HG02588 (cell line): ENCODE data around the gene MOGAT3.
A peak's percentile ranks its signal among the peaks of the same experiment; 100 is the strongest.

Source experiments
- ATAC-seq: cut with Tn5 transposase; IDR thresholded peaks from one replicate; pipeline ENCODE4 v1.9.1; 2021; ENCODE audit warnings: mild to moderate bottlenecking, moderate library complexity; ENCODE audit not compliant: unreplicated experiment

The MOGAT3 gene

DNA sequence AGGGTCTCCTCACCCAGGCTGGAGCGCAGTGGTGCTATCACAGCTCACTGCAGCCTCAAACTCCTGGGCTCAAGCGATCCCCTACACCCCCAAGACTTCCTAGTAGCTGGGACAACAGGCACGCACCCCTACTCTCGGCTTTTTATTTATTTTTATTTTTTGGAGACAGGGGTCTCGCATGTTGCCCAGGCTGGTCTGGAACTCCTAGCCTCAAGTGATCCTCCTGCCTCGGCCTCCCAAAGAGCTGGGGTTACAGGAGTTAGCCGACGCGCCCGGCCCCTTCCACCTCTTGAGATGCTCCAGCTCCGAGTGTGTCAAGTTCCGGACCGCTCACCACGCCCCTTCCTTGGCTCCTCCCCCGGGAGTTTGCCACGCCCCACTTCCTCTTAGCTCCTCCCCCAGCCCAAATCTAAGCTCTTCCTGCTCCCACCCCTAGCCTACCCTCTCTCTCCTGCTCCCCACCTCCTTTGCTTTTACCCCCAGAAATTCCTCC is 27.0 kb downstream of the MOGAT3 start:
- no peak for ATAC-seq

DNA sequence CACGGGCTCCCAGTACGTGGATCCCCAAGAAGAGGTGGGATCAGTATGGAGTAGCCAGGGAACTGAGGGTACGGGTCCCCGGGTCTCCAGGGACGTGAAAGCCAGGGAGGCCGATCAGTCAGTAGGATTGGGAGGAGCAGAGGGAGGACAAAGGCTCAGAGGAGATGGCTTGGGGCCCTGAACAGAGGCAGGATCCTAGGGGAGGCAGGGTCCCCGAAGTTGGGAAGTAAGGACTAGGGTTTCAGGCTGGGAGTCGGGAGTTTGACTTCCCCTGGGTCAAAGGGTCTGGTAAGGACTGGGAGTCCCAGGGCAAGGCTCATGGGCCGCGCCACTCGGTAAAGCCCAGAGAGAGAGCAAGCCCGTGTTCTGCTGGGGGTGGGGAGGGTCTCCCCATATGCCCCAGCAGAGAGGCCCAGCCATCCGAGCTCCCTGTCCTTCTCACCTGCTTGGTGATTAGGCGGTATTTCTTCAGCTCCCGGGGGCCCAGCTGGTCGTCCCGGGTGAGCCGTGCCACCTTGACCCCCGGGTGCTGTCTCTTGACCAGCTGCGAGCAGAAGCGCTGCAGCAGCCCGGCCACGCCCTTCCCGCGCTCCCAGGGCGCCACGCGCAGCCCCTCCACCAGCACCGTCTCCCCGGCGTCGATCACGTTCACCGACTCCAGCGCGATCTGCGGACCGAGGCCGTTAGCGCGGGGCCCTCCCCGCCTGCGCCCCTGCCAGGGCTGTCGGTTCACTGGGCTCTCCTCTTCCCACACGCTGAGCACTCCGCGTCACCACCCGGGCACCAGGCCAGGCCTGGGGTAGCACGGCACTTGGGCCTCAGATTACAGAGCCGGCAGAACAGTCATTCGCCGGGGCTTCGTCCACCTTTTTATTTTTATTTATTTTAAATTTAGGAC is 27.7 kb downstream of the MOGAT3 start:
- no peak for ATAC-seq

DNA sequence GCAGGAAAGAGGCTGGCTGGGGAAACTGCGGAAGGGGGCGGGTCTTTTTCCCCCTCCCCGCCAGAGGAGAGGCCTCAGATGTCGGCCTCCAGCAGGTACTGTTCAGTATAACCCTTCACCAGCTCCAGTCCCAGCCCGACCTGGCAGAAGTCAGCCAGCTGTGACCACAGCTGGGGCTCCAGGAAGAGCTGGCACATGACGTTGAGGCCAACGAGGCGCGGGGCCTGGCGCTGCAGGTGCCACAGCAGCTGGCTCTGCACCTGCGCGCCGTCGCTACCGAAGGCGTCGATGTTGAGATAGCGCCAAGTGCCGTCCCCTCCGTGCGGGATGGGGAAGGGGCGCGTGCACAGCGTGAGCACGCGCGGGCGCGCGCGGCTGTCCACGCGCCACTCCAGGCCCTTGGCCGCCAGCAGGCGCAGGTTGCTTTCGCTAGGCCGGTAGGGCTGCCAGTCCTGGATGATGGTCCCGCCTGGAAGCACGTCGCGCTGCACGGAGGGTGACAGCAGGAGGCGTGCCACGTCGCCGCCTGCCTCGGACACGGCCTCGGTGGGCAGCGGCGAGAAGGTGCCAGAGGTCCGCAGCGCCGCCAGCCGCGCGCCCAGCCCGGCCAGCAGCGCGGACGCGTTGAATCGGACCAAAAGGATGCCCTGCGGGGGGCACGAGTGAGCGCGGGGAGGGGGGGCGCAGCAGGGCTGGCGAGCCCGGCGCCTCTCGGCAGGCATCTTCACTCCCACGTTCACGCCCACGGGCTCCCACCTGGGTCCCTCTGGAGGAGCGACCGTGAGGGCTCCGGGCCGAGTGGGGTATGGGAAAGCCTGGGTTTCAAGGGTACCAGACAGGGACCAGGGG is 28.6 kb downstream of the MOGAT3 start:
- no peak for ATAC-seq

DNA sequence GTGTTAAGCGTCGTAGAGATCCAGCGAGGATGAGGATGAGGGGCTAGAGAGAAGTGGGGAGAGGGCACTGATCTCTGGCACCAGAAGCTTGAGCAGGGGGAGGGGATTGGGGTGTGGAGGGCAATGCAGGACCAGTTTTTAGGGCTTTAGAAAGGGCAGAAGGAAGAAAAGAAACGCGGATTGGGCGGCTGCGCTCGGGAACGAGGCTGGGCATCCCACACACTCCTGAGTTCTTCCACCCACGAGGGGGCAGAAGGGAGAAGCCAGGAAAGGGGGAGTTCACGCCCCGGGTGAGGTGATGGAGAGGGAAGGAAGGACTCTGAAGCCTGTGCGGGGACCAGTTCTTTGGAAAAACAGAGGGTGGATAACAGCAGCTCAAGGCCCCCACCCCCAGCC is 29.4 kb downstream of the MOGAT3 start:
- ATAC-seq, result no peak

DNA sequence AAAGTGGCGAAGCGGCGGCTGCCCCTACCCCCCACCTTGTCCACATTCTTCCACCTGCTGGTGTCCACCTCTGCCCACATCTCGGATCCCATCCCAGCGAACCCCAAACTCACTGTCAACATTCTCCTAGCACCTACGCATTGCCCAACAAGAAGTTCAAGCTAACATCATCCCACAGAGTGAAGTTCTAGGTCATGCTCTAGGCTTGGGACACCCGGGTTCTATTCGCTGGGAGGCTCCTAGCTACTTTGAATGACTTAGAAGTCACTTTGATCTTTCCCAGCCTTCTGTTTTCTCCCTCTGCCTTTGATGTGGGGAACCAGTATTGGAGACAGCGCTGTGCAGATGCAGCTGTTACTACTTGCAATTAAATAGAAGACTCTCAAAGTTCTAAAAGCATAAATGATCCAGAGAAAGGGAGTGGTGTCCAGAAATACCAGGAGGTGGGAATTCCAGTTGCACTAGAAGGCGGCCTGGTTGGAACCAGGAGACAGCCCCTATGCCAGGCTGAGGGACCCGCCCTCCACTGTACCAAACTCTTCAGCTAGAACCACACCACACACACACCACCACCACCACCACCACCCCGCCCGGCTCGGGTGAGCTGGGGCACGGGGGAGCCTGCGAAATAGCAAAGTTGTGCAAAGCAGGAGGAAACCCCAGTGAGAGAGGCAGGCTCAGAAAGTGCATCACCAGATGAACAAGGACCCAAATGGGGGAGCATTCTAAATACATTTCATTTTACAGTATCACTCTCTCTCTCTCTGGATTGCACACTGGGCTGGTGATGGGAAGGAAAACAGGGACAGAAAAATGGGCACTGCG is 30.0 kb downstream of the MOGAT3 start:
- ATAC-seq, result no peak

DNA sequence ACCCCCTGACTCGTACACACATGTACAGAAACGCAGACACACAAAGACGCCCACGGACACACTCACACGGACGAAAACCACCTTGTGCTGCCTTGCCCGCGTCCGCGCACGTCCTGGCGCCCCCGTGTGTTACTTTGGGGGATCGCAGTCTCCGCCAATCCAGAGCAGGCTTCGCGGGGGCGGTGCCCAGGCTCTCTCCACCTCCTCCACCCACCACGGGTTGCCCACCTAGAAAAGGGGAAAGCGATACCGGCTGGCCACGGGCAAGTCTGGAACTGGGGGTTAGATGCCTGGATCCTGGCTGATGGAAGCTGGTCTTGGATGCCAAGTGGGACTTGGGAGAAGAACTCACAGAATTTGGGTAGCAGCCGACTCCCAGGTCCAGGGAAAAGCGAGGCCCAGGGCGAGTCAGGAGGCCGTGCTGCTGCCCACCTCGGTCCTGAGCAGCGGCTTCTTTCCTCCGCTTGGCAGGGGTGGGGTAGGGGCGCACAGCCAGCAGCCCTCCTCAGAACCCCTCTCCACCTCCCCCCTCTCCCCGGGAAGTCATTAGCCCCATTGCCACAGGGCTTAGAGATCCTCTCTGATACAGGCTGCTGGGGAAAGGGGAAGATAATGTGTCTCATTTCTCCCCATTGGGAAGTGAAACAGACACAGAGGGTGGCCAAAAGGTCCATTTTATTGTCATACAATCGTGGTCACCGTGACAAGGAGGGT is 30.8 kb downstream of the MOGAT3 start:
- peak; percentile 35 for ATAC-seq

DNA sequence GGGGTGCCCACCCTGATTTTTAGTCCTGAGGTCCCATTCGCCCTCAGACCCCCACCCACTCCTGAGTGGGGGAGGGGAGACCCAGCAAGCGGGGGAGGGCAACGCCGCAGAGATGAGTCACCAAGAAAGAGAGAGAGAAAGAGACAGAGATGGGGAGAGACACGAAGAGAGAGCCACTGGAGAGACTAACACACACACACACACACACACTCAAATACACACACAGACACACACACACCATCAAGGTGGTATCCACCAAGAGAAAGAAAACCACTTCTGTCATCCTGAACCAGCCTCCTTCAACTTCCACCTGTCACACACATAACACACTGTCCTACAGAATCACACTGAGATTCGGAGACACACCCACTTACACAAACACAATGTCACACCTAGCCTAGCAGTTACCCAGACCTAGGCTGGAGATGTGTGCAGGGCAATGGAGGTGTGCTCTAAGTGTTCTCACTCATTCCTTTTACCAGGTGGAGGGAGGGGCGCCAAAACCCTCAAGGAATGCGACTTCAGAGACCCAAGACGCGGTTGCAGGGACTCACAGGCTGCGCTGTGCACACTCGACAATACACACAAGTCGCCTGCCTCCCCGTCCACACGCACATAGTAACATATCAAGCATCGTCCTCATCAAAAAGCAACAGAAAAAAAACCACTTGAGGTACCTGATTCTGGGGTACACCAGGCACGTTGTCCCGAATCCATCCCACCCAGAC is 31.6 kb downstream of the MOGAT3 start:
- ATAC-seq, result no peak

DNA sequence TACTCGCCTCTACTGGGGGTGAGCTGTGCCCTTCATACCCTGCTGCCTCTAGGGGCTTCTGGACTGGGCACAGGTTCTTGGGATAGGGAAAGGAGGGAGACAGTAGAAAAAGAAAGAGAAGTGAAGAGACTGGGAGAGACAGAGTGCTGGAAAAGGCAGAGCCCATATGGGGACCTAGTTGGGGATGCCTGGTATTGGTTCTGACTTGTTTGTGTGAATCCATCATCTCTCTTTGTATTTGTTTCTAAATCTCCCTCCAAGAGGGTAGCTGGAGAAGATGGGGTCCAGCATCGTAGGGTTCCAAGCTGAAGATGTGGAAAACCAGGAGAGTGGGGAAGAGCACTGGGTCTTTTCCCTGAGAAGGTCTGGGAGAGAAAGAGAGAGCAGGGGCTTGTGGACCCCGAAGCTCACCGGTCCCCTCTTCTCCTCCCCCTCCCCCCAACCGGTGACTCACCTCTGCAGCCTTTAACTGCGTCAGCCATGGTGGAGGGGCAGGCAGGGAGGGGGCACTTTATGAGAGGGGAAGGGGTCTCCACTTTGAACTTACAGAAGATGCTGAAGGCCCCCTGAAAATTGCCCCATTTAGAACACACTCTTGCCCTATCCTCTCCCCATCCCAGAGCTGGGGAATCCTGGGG is 32.3 kb downstream of the MOGAT3 start:
- ATAC-seq, result no peak

DNA sequence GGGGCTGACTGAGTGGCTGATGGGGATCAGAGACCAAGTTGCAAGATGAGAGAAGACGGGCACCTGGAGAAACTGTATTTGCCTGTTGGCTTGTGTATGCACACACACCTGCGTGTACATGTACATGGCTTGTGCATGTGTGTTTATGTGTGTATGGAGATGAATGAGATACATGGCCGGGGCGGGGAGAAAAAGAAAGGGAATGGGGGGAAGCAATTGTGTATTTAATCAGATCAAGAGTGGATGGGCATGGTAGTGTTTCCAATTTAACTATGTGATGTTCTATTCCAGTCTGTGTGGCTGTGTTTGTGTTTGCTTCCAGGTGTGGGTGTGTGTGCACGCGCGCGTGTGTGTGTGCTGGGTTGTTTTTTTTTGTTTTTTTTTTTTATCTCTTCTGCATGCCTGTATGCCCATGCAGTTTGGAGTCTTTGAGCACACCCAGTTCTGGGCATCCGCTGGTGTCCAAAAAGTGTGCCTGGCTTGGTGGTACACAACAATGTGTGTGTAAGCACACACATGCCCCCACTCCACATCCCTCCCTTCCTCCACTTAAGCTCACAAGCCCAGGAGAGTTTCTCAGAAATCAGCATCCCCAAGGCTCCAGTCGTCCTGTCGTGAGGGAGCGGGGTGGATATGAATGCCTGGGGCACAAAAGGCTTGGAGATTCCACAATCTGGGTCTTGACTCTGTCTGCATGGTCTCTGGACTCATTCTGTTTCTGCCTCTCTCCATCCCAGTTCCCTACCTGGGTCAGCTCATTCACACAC is 33.0 kb downstream of the MOGAT3 start:
- ATAC-seq, result no peak

DNA sequence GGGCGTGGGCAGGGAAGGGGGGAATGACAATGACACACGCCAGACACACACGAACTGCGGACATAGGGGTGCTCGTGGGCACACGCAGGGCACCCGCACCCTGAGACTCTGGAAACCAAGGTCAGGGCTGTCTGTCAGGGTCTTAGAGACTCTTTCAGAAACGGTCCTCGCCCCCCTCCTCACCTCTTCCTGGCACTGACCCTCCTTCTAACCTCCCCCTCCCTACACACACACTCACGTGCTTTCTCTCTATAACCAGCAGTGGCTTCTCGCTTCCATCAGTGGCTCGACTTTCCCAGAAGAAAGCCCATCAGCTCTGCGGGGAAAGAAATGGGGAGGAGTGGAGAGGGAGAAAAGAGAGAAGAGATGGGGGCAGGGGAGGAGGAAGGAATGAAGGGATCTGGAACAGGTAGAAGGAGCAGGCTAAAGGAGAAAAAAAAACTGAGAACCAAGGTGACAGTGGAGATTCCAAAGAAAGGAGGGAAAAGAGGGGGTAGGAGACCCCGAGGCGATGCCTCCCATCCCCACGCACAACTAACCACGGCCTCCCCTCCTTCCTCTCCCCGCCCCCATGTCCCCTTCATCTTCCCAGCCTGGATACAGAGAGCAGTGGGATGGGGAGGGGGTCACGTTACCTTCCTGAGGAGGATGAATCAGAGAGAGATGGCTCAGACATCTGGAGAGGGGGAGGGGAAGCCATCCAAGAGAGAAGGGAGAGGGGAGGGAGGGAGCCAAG is 33.8 kb downstream of the MOGAT3 start:
- ATAC-seq, result no peak

DNA sequence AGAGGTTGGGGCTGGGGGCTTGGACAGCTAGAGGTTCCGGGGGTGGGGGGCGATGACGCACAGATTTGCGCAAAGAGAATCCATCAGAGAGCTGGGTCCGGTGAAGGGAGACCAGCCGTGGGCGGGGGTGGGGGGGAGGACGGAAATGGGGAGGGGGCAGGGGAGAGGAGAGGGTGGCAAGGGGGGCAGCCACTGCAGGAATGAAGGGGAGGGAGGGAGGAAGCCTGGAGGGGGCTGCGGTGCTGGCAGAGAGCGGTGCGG is 34.3 kb downstream of the MOGAT3 start:
- no peak for ATAC-seq

DNA sequence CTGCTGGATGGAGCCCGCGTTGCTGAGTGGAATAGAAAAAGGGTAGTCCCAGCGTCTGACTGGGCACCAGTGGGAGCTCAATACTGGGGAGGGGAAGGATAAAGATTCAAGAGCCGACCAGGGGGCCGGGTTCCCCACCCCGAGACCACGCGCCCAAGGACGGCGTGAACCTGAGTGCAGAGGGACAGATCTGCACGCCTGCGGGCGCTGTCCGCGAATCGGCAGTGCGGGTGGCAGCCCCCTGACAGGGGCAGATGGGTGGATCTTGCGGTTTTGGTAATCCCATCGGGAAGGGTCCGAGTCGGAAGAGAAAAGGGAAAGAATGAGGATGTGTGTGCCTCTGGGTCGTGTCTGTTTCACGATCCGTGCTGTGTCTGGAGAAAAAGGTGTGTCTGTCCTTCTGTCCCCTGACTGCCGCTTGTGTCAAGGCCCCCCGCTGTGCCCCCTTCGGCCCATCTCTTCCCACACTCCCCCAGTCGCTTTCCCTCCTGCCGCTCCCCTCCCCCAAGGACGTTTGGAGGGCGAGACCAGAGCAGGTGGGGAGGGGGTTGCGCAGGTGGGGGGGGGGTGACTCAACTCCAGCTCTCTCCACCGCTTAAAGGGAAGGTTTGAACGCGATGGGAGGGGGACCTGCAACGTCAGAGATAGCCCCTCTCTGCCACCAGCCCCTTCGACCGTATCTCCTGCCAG is 34.7 kb downstream of the MOGAT3 start:
- ATAC-seq, result no peak

DNA sequence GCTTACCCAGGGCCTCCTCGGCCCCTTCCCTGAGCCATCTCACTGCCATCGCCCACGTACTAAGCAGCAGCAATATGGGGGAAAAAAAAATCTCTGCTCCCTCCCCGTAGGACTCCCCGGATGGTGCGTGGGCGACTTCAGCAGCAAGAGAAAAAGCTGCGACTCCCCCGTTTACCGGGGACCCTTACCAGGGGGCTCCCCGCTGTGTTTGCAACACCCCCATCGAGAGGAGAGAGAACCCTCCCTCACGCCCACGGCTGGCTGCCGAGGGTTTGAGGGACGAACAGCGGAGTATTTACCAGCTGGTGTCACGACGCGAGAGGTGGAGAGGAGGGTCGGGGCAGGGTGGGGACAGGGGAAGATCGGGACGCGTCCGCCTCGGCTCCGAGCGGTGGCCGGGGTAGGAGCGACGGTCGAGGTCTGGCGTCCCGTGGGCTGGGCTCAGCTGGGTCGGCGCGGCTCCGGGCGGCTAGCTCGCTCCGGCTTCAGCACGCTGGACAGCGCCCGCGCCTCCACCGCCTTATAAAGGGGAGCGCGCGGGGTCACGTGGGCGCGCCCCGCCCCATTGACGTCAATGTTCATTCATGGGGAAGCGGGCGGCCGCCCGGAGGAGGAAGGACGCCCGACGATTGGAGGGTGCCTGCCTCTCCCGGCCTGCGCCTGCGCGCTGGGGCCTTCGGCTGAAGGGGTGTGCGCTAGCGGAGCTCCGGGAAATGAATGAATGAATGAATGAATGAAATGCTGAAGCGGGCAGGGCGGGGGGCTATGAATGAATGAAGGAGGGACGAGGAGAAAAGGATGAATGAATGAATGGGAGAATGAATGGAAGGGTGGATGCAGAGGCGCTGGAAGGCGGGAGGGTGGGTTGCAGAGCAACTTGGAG is 35.5 kb downstream of the MOGAT3 start, which contains the start of gene VGF:
TSS of gene VGF (minus strand) at position 495 of the 883 bp plus-strand sequence. CDS start 726 bp downstream, outside the sequence.
- ATAC-seq, result peak; percentile 70

DNA sequence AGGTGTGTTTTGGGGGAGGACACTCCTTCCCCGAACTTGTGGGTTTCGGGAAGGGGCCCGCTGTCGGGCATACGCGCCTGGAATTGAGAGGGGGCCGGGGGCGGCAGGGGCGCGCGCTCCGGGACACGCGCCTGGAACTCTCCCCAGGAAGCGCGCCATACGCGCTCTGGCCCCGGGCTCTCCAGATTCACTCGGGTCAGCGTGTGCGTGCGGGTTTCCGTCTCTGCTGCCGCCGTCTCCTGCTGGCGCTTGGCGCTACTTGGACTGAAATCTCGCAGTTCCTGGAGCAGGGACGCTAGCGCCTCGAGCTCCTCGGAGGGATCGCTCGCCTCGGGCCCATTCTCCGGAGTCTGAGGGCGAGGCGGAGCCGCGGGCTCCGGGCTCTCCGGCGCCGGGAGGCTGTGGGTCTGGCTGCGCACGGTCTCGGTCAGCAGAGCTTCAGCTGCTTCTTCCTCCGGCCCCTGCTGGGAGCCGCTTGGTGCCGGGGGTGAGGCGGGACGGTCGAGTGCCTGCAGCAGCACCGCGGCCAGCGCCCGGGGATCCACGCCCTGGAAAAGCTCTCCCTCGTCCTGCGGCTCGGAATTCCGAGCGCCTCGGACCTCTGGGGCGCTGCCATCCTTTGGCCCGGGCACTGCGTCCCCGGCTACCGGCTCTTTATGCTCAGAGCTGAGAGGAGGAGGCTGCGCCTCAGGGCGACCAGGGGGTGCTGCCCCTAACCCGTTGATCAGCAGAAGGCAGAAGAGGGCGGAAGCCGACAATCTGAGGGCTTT is 36.6 kb downstream of the MOGAT3 start:
- no peak for ATAC-seq

DNA sequence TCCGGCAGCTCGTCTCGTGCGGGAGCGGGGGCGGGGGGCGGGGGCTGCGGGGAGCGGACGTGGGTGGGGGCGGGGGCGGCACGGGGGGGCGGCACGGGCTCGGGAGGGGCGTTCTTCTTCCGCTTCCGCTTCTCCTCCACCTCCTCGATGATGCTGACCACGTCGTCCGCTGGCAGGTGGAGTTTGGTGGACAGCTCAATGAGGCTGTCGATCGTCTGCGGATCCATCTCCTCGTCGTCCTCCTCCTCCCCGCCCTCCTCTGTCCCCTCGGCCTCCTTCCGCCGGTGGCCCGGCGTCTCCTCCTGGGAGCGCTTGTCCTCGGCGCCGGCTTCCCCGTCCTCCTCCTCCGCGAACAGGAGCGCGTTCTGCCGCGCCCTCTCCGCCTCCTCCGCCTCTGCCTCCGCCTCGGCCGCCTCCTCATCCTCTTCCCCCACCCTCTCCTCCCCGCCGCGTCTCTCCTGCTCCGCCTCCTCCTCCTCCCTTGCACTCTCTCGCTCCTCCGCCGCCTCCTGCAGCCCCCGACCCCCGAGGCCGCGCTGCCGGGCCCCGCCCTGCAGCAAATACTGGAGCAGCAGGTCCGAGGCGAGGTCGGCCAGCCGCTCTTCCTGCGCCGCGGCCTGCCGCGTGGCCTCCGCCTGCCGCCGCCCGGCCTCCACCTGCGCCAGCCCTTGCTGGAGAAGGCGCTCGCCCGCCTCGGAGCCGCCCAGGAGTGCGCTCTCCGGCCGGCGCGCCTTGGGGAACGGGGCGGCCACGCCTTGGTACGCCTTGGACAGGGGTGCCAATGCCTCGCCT is 37.4 kb downstream of the MOGAT3 start:
- no peak for ATAC-seq
